ENCODE results near the gene KCNK10. TPM values are rescaled to one million over a fixed set of nuclear protein-coding genes. Genes with fewer than 3 reads are reported as not detected.

Gene KCNK10
- total and polyA plus RNA-seq, 10 of the 15 experiments (the other 5 are each of a cell fraction or from before 2014, with no cell fraction given): 0.01 to 0.06 (median 0.02) TPM; not detected in 7

DNA sequence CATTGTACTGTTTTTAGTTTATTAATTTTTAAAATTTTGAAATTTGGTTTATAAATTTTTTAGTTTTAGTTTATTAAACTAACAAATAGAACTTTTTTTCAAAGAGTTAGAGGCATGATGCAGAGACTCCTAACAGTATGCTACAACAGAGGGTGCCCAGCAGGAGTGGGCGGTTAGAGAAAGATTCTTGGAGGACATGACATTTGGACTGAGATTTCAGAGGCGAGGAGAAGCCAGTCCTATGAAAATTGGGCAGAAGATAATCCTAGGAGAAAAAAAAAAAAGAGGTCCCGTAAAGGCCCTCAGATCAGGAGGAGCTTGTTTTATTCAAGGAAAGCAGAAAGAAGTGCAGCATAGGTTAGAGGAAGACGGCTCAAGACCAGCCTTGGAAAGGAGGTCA is 21.7 kb downstream of the KCNK10 start:
- in situ Hi-C loops (cut with MboI): no loop called here

More for the DNA sequence above, 21.7 kb downstream of the KCNK10 start:
- DNase-seq (ENCODE audit: low read depth, low spot score) (no peak), ATAC-seq (no peak), FAIRE-seq (no peak)
- Histone ChIP-seq H3K79me2 (ENCODE audit: control insufficient read depth, insufficient read depth, low read length) (no peaks in the 10 kb centered on the region), H3K27me3 (replicated peaks in 1 of 2; ENCODE audit: control insufficient read depth in 2 of 2, insufficient read depth in 2 of 2, low read length in 1 of 2) (no peaks in the 10 kb centered on the region), H3K4me1 (ENCODE audit: control insufficient read depth, insufficient read depth, low read length) (no peaks in the 10 kb centered on the region), H3K36me3 (ENCODE audit: control insufficient read depth in 2 of 2, insufficient read depth in 2 of 2, low read length in 1 of 2) (no peaks in the 10 kb centered on the region), H3K4me3 (no peak overlapping the region), H3K4me2 (ENCODE audit: control insufficient read depth, insufficient read depth) (no peak overlapping the region), H3K27ac (ENCODE audit: control insufficient read depth, insufficient read depth) (no peak overlapping the region), H4K20me1 (ENCODE audit: control insufficient read depth, insufficient read depth) (no peaks in the 10 kb centered on the region), H3K9me3 (replicated peaks; ENCODE audit: control insufficient read depth, insufficient read depth, low read length) (no peaks in the 10 kb centered on the region), H3K9ac (ENCODE audit: control insufficient read depth, insufficient read depth, low read length) (no peak overlapping the region), H2AFZ (ENCODE audit: control insufficient read depth, low read depth, low read length) (no peak overlapping the region)
- intact Hi-C loops (cut with micrococcal nuclease; ENCODE audit: unreplicated experiment): no loop called here
- TF ChIP-seq RBBP5 (conservative IDR thresholded peaks at IDR 0.05) (no peak), KAT2A (conservative IDR thresholded peaks at IDR 0.05; ENCODE audit: control insufficient read depth, low read depth, low read length) (no peak), CHD4 (IDR thresholded peaks at IDR 0.05) (no peak), BRCA1 (IDR thresholded peaks at IDR 0.05; ENCODE audit: low read depth, low read length) (no peak), ZNF384 (IDR thresholded peaks at IDR 0.05; ENCODE audit: borderline replicate concordance, low read depth, low read length) (no peak), RCOR1 (conservative IDR thresholded peaks at IDR 0.05; ENCODE audit: low read depth, low read length) (no peak), TCF7 (IDR thresholded peaks at IDR 0.05; ENCODE audit: borderline replicate concordance) (no peak), IKZF1 (conservative IDR thresholded peaks at IDR 0.05) (no peak), KDM1A (IDR thresholded peaks at IDR 0.05; ENCODE audit: borderline replicate concordance) (no peak), EZH2 (IDR thresholded peaks at IDR 0.05; ENCODE audit: borderline replicate concordance, control insufficient read depth, low read depth, low read length) (no peak), GATAD2B (conservative IDR thresholded peaks at IDR 0.05; ENCODE audit: low read depth) (no peak), PML (IDR thresholded peaks at IDR 0.05; ENCODE audit: low read length) (no peak), ZSCAN29 (IDR thresholded peaks at IDR 0.05) (no peak)
- TF ChIP-seq, protein P1, sequence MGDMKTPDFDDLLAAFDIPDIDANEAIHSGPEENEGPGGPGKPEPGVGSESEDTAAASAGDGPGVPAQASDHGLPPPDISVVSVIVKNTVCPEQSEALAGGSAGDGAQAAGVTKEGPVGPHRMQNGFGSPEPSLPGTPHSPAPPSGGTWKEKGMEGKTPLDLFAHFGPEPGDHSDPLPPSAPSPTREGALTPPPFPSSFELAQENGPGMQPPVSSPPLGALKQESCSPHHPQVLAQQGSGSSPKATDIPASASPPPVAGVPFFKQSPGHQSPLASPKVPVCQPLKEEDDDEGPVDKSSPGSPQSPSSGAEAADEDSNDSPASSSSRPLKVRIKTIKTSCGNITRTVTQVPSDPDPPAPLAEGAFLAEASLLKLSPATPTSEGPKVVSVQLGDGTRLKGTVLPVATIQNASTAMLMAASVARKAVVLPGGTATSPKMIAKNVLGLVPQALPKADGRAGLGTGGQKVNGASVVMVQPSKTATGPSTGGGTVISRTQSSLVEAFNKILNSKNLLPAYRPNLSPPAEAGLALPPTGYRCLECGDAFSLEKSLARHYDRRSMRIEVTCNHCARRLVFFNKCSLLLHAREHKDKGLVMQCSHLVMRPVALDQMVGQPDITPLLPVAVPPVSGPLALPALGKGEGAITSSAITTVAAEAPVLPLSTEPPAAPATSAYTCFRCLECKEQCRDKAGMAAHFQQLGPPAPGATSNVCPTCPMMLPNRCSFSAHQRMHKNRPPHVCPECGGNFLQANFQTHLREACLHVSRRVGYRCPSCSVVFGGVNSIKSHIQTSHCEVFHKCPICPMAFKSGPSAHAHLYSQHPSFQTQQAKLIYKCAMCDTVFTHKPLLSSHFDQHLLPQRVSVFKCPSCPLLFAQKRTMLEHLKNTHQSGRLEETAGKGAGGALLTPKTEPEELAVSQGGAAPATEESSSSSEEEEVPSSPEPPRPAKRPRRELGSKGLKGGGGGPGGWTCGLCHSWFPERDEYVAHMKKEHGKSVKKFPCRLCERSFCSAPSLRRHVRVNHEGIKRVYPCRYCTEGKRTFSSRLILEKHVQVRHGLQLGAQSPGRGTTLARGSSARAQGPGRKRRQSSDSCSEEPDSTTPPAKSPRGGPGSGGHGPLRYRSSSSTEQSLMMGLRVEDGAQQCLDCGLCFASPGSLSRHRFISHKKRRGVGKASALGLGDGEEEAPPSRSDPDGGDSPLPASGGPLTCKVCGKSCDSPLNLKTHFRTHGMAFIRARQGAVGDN (IDR thresholded peaks at IDR 0.05): no peak
- TF ChIP-seq, protein P2, sequence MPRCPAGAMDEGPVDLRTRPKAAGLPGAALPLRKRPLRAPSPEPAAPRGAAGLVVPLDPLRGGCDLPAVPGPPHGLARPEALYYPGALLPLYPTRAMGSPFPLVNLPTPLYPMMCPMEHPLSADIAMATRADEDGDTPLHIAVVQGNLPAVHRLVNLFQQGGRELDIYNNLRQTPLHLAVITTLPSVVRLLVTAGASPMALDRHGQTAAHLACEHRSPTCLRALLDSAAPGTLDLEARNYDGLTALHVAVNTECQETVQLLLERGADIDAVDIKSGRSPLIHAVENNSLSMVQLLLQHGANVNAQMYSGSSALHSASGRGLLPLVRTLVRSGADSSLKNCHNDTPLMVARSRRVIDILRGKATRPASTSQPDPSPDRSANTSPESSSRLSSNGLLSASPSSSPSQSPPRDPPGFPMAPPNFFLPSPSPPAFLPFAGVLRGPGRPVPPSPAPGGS (IDR thresholded peaks at IDR 0.05; ENCODE audit: borderline replicate concordance, insufficient read depth, low read depth, low read length, poor library complexity, severe bottlenecking): no peak
- 39% methylated on average over 4 of the region's 4 CpGs for WGBS (ENCODE audit: insufficient coverage, insufficient replicate concordance, low lambda C conversion rate, missing lambda C conversion rate)
- BruUV-seq (replicated peaks): no TSS peak
- RAD21 ChIA-PET (ENCODE audit: unreplicated experiment): no interaction called here
- POLR2A ChIA-PET: no interaction called here
- CTCF ChIA-PET: interaction anchor here (0.6 kb wide), 1 partner anchor 52 kb away, joined by 3 read pairs; no protein-coding TSS in a partner anchor
- SMC1A ChIA-PET (ENCODE audit: uncharacterized antibody, unreplicated experiment): no interaction called here
